WERI-Rb-1 (cell line): ENCODE results near the gene MLIP.

ENCODE experiments used
- DNase-seq: peaks from one replicate; pipeline ENCODE4 v3.0.0-alpha.2; 2020
- H3K27ac ChIP-seq: fragments of 250-450 bp; sonication (Bioruptor Pico); 2 replicates; pipeline ENCODE4 v1.5.1; 2020; ENCODE audit warnings: mild to moderate bottlenecking, moderate library complexity
- H3K27me3 ChIP-seq: fragments of 250-450 bp; sonication (Bioruptor Pico); 2 replicates; pipeline ENCODE4 v1.5.1; 2021; ENCODE audit warnings: mild to moderate bottlenecking, low read depth, moderate library complexity; ENCODE audit not compliant: insufficient read depth, severe bottlenecking
- H3K36me3 ChIP-seq: fragments of 250-450 bp; sonication (Bioruptor Pico); 2 replicates; pipeline ENCODE4 v1.5.1; 2020; ENCODE audit warnings: mild to moderate bottlenecking, moderate library complexity
- H3K4me3 ChIP-seq: 2 replicates; pipeline ENCODE4 v1.5.1; 2011; ENCODE audit warnings: low read depth, mild to moderate bottlenecking, control low read depth, low read length
- H3K9me3 ChIP-seq: fragments of 250-450 bp; sonication (Bioruptor Pico); 2 replicates; pipeline ENCODE4 v1.5.1; 2021; ENCODE audit warnings: mild to moderate bottlenecking, moderate library complexity; ENCODE audit not compliant: severe bottlenecking
- CTCF ChIP-seq: IDR thresholded peaks from 2 replicates; pipeline ENCODE4 v1.5.1; 2011; ENCODE audit warnings: low read depth, mild to moderate bottlenecking, control low read depth, inconsistent platforms, low read length

Gene MLIP

GRCh38 chr6:54188846-54189245 lies 77.6 kb downstream of the MLIP start:
- Histone ChIP-seq H3K27me3 (peaks cover 35% of the 10 kb centered on the region), H3K27ac (no peak overlapping the region), H3K36me3 (no peaks in the 10 kb centered on the region), H3K4me3 (no peak overlapping the region), H3K9me3 (no peaks in the 10 kb centered on the region)
- no peak for TF ChIP-seq CTCF
- DNase-seq, result no peak

DNA sequence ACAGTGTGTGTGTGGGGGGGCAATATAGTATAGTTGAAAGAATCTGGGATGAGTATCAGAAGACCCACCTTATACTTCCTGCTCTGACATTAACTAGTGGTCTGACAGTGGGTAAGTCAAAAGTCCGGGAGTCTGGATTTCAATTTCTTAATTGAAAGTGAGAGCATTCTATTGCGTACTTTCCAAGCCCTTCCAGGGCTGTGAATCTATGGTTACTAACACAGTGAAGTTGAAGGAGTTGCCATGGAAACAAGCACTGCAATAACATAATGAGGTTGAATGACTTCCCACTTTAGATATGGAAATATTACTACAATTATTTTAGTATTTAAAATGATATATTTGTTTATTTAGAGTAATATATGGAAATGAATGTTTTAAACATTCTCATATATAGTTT lies 80.2 kb downstream of the MLIP start:
- peaks cover 40% of the 10 kb centered on the region for H3K27me3 ChIP-seq
- H3K9me3 ChIP-seq, result no peaks in the 10 kb centered on the region
- no peak for DNase-seq
- H3K4me3 ChIP-seq, result no peak overlapping the region
- no peaks in the 10 kb centered on the region for H3K36me3 ChIP-seq
- no peak overlapping the region for H3K27ac ChIP-seq
- no peak for TF ChIP-seq CTCF

GRCh38 chr6:54192993-54193392 lies 81.8 kb downstream of the MLIP start:
- Histone ChIP-seq H3K36me3 (no peaks in the 10 kb centered on the region), H3K27ac (no peak overlapping the region), H3K27me3 (peaks cover 41% of the 10 kb centered on the region), H3K9me3 (no peaks in the 10 kb centered on the region), H3K4me3 (no peak overlapping the region)
- no peak for TF ChIP-seq CTCF
- DNase-seq, result no peak

DNA sequence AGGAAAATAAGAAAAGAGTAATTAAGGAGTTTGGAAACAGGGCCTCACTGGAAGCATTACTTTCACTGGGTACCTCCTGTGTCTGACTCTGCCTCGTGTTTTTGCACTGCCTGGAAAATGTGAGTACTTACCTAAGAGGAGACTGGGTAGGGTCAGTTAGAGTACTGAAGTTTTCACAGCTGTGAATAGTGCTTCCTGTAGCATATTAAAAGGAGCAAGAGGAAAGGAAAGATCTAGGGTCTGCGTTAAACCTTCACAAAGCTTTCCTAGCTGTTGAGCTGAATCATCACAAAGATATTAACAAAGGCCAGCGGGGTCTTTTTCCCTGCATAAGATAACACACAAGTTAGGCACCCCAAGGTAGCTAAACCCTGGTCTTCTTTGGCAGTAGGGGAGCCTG lies 82.3 kb downstream of the MLIP start:
- Histone ChIP-seq H3K27me3 (peaks cover 46% of the 10 kb centered on the region), H3K9me3 (no peaks in the 10 kb centered on the region), H3K27ac (no peak overlapping the region), H3K4me3 (no peak overlapping the region), H3K36me3 (no peaks in the 10 kb centered on the region)
- no peak for TF ChIP-seq CTCF
- DNase-seq, result no peak

- TF ChIP-seq CTCF, result no peak
- Histone ChIP-seq H3K27me3 (peaks cover 49% of the 10 kb centered on the region), H3K27ac (no peak overlapping the region), H3K4me3 (no peak overlapping the region), H3K36me3 (no peaks in the 10 kb centered on the region), H3K9me3 (no peaks in the 10 kb centered on the region)
- DNase-seq, result no peak
Measured at GRCh38 chr6:54194067-54194466, 82.8 kb downstream of the MLIP start.

- Histone ChIP-seq H3K4me3 (no peak overlapping the region), H3K9me3 (no peaks in the 10 kb centered on the region), H3K36me3 (no peaks in the 10 kb centered on the region), H3K27ac (no peak overlapping the region), H3K27me3 (peaks cover 49% of the 10 kb centered on the region)
- DNase-seq, result no peak
- TF ChIP-seq CTCF, result no peak
Measured at GRCh38 chr6:54195637-54196036, 84.4 kb downstream of the MLIP start.
